Colonic mucosa (tissue), 4 donors: Measurements from ENCODE around the gene ABCC8. TPM values are rescaled to one million over a fixed set of nuclear protein-coding genes. Genes with fewer than 3 reads are reported as not detected.

Source experiments
- DNase-seq: peaks from one replicate; pipeline ENCODE4 v3.0.0-alpha.2; 2020
- H3K27ac ChIP-seq: fragments of 200-600 bp; one replicate; pipeline ENCODE4 v1.8.0; 2021
- H3K27me3 ChIP-seq: fragments of 200-600 bp; one replicate; pipeline ENCODE4 v1.8.0; 2021
- H3K36me3 ChIP-seq: fragments of 200-600 bp; one replicate; pipeline ENCODE4 v1.8.0; 2021
- H3K4me1 ChIP-seq: fragments of 200-600 bp; one replicate; pipeline ENCODE4 v1.8.0; 2021; ENCODE audit warnings: mild to moderate bottlenecking
- H3K4me3 ChIP-seq: fragments of 200-600 bp; one replicate; pipeline ENCODE4 v1.8.0; 2021
- H3K9ac ChIP-seq, 2 donors: one replicate each; pipeline ENCODE4 v1.7.0; 2013; ENCODE audit warnings: control low read depth in 2 of 2, low read depth in 2 of 2, low read length in 2 of 2
- H3K9me3 ChIP-seq: fragments of 200-600 bp; one replicate; pipeline ENCODE4 v1.8.0; 2021
- intact Hi-C: fragments of 100-400 bp; cut with DNase I; formaldehyde crosslinking; loops from one replicate; pipeline ENCODE4 v1.14.1; 2022
- total RNA-seq, 2 donors: library from RNA; stranded (reverse); fragmentation: NEBNext Ultra II Directional in 1 of 2; extraction: Animal tissue kit (Norgen Biotek cat#: 25700) in 1 of 2; gene quantifications; one replicate each; pipeline ENCODE4 v1.2.1, GENCODE V29; 2021
- TF ChIP-seq, protein P1 (sequence below): fragments of 200-600 bp; IDR thresholded peaks from one replicate; pipeline ENCODE4 v1.8.0; 2022; ENCODE audit warnings: antibody characterized with exemption, mild to moderate bottlenecking
- donor health status: healthy.
- donor health status: DM: no; HTN: no; CAD: no.
- donor health status: DM: no; HTN: no; CAD: no.

Gene ABCC8
- total RNA-seq, result 1 to 10 TPM; 2.1 to 4.7 TPM

GRCh38 chr11:17476317-17477083, at the start of gene ABCC8:
Gene ABCC8 (minus strand): TSS chr11:17476845. CDS start chr11:17476776, 69 bp downstream.
- no peak within 1 kb of the TSS for H3K9ac ChIP-seq
- no peak within 1 kb of the TSS for H3K4me3 ChIP-seq
- H3K27me3 ChIP-seq, result peaks cover 26% of the 10 kb centered on the region
- no peak within 1 kb of the TSS for H3K27ac ChIP-seq
- H3K9me3 ChIP-seq, result no peaks in the 10 kb centered on the region
- no peak for DNase-seq
- TF ChIP-seq, protein P1, sequence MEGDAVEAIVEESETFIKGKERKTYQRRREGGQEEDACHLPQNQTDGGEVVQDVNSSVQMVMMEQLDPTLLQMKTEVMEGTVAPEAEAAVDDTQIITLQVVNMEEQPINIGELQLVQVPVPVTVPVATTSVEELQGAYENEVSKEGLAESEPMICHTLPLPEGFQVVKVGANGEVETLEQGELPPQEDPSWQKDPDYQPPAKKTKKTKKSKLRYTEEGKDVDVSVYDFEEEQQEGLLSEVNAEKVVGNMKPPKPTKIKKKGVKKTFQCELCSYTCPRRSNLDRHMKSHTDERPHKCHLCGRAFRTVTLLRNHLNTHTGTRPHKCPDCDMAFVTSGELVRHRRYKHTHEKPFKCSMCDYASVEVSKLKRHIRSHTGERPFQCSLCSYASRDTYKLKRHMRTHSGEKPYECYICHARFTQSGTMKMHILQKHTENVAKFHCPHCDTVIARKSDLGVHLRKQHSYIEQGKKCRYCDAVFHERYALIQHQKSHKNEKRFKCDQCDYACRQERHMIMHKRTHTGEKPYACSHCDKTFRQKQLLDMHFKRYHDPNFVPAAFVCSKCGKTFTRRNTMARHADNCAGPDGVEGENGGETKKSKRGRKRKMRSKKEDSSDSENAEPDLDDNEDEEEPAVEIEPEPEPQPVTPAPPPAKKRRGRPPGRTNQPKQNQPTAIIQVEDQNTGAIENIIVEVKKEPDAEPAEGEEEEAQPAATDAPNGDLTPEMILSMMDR, result no peak
- H3K4me1 ChIP-seq, result no peaks in the 10 kb centered on the region
- intact Hi-C loops, result no loop called here
- H3K36me3 ChIP-seq, result no peaks in the 10 kb centered on the region

DNA sequence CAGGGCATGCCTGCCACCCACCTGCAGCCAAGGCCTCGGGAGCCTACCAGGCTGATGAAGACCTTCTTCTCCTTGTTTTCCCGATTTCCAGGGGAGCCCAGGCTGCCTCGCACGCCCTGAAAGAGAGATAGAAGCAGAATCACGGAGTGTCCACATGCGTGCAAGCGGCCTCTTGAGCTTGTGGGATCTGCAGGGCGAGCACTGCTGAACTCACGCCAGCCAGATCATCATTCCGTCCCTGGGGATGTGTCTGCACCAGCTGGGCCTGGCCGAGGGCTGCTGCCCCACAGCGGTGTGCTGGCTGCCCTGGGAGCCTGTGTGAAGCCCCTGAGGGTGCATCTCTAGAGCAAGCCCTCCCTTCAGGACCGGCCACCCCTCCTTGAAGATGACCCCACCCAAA, 49.7 kb upstream of the ABCC8 start:
- no peak for DNase-seq
- Histone ChIP-seq H3K9ac (no peak overlapping the region), H3K27me3 (no peaks in the 10 kb centered on the region), H3K4me3 (no peak overlapping the region), H3K4me1 (no peaks in the 10 kb centered on the region), H3K9me3 (no peaks in the 10 kb centered on the region), H3K36me3 (no peaks in the 10 kb centered on the region), H3K27ac (no peak overlapping the region)
- TF ChIP-seq, protein P1, result no peak
- intact Hi-C loops, result no loop called here

- Histone ChIP-seq H3K9me3 (no peaks in the 10 kb centered on the region), H3K27me3 (no peaks in the 10 kb centered on the region), H3K4me3 (no peak overlapping the region), H3K27ac (no peak overlapping the region), H3K36me3 (no peaks in the 10 kb centered on the region), H3K9ac (no peak overlapping the region), H3K4me1 (no peaks in the 10 kb centered on the region)
- TF ChIP-seq, protein P1, result no peak
- intact Hi-C loops, result no loop called here
- DNase-seq, result no peak
These were observed 48.9 kb upstream of the ABCC8 start for GRCh38 chr11:17525570-17525969.

- intact Hi-C loops, result no loop called here
- Histone ChIP-seq H3K4me3 (no peak overlapping the region), H3K4me1 (no peaks in the 10 kb centered on the region), H3K27ac (no peak overlapping the region), H3K9me3 (no peaks in the 10 kb centered on the region), H3K9ac (no peak overlapping the region), H3K36me3 (no peaks in the 10 kb centered on the region), H3K27me3 (no peaks in the 10 kb centered on the region)
- no peak for DNase-seq
- TF ChIP-seq, protein P1, result no peak
These were observed 47.6 kb upstream of the ABCC8 start for GRCh38 chr11:17524221-17524620.

- intact Hi-C loops, result no loop called here
These were observed 46.0 kb upstream of the ABCC8 start for GRCh38 chr11:17522655-17523054.

More at GRCh38 chr11:17522655-17523054, 46.0 kb upstream of the ABCC8 start:
- no peak overlapping the region for H3K4me3 ChIP-seq
- no peaks in the 10 kb centered on the region for H3K4me1 ChIP-seq
- no peak overlapping the region for H3K27ac ChIP-seq
- DNase-seq, result no peak
- H3K9me3 ChIP-seq, result no peaks in the 10 kb centered on the region
- no peaks in the 10 kb centered on the region for H3K27me3 ChIP-seq
- TF ChIP-seq, protein P1, result no peak
- no peak overlapping the region for H3K9ac ChIP-seq
- H3K36me3 ChIP-seq, result no peaks in the 10 kb centered on the region
